ENCODE measurements around the gene SELENOV.
"Not testable (repeated sequence)": the region's sequence is repeated elsewhere in the genome, so short reads cannot be mapped to it uniquely, and the experiment has no call there.

SELENOV gene, protein sequence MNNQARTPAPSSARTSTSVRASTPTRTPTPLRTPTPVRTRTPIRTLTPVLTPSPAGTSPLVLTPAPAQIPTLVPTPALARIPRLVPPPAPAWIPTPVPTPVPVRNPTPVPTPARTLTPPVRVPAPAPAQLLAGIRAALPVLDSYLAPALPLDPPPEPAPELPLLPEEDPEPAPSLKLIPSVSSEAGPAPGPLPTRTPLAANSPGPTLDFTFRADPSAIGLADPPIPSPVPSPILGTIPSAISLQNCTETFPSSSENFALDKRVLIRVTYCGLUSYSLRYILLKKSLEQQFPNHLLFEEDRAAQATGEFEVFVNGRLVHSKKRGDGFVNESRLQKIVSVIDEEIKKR

DNA sequence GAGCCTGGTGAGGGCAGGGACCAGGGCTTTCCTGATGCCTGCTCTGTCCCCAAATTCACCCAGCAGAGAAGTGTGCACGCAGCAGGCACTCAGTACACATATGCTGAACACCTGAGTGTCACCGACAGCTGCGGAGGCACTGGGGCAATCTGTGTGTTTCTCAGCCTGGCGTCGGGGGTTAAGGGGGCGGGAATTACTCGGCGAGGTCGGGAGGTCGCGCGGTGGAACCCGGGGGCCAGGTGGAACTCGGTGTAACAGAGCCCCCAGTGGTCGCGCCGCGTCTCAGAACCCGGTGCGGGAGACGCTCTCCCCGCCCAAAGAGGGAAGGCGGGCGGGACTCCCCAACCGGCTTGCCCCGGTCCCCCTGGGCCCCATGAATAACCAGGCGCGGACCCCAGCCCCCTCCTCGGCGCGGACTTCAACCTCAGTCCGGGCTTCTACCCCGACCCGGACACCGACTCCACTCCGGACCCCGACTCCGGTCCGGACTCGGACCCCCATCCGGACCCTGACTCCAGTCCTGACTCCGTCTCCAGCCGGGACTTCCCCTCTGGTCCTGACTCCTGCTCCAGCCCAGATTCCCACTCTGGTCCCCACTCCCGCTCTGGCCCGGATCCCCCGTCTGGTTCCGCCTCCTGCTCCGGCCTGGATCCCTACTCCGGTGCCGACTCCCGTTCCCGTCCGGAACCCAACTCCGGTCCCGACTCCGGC lies at the start of gene SELENOV:
SELENOV (plus strand) TSS at position 300 of the 711 bp plus-strand sequence; CDS start at position 374, 74 bp downstream.
- no peak for DNase-seq (ENCODE audit: low read depth in 2 of 2)

GRCh38 chr19:39465956-39466747 lies 48.8 kb upstream of the SELENOV start:
- no peak for DNase-seq (ENCODE audit: low read depth in 2 of 2)

DNA sequence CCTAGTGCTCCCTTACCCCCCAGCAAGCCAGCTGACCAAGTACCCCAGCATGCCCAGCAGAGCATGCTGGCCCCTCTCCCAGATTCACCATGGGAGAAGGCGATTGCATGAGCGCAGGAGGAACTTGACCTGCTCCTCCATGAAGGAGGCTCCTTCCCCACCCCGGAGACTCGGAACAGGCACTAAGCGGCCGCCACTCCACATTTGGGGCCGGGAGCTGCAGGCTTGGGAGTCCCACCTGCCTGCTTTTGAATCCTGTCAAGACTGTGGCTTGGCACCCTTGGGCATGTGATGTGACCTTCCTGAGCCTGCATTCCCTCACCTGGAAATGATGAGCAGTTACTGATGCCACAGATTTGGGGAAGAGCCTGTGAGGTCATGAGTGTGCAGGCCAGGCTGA lies 47.0 kb upstream of the SELENOV start:
- DNase-seq (ENCODE audit: low read depth in 2 of 2) = no peak

GRCh38 chr19:39469036-39469435 lies 45.9 kb upstream of the SELENOV start:
- DNase-seq (ENCODE audit: low read depth in 2 of 2) = no peak

GRCh38 chr19:39469567-39469966 lies 45.4 kb upstream of the SELENOV start:
- no peak for DNase-seq (ENCODE audit: low read depth in 2 of 2)

DNA sequence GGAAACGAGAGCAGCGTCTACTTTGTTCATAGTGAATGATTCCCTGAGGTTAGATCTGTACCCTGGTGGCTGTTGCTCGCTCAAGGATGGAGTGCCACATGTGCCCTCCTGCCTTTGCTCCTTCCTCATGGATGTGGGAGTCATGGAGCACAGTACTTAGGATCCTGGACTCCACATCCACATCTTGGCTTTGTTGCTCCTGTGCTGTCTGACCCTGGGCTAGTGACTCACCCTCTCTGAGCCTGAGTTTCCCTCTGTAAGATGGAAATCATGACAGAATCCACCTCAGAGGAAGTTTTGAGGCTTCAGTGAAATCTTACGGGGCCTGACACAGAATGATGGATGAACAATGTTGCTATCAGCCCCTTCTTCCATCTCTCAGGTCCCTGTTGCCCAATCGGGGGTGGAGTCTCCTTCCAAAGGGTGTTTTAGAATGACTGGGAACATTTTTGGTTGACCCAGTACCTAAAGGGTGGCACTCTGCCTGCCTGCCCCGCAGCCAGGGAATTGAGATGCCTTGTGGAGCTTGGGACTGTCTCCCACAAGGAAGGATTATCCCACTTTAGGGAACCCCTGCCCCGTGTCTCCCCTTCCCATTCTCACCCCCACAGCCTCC lies 44.1 kb upstream of the SELENOV start:
- no peak for DNase-seq (ENCODE audit: low read depth in 2 of 2)

DNA sequence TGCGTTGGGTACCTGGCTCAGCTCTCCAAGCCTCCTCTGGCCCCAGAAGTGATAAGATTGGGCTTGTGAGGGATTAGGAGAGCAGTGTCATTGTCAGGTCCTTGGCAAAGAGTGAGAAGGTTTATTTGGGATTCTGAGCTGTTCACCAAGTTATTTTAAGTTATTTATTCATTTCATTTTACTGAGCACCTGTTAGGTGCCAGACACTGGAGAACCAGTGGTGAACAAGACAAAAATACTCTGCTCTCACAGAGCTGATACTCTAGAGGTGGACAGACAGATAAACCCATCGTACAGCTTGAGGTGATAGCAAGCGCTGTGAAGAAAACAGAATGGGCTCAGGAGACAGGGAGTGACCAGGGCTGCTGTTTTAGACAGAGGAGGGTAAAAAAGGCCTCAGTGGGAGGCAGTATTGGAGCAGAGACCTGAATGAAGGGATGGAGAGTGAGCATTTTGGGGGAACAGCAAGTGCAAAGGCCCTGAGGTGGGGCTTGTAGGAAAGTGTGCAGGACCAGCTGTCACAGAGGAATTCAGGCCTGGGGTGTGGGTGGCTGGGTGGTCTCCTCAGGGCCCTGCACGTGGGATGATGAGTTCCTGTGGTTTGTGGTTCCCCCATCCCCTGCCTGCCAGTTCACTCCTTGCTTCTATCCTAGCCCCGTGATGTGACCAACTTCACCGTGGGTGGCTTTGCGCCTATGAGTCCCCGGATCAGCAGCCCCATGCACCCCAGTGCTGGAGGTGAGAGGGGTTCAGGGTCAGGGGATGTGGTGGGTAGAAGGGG lies 43.0 kb upstream of the SELENOV start:
- DNase-seq (ENCODE audit: low read depth in 2 of 2) = no peak

- DNase-seq (ENCODE audit: low read depth in 2 of 2) = no peak
Measured at GRCh38 chr19:39472746-39473442, 42.0 kb upstream of the SELENOV start.

GRCh38 chr19:39473443-39473960 lies 41.4 kb upstream of the SELENOV start:
- no peak for DNase-seq (ENCODE audit: low read depth in 2 of 2)

GRCh38 chr19:39474139-39474620 lies 40.8 kb upstream of the SELENOV start:
- DNase-seq (ENCODE audit: low read depth in 2 of 2) = peak; percentile 27 to 36

GRCh38 chr19:39475748-39476147 lies 39.2 kb upstream of the SELENOV start:
- no peak for DNase-seq (ENCODE audit: low read depth in 2 of 2)

DNA sequence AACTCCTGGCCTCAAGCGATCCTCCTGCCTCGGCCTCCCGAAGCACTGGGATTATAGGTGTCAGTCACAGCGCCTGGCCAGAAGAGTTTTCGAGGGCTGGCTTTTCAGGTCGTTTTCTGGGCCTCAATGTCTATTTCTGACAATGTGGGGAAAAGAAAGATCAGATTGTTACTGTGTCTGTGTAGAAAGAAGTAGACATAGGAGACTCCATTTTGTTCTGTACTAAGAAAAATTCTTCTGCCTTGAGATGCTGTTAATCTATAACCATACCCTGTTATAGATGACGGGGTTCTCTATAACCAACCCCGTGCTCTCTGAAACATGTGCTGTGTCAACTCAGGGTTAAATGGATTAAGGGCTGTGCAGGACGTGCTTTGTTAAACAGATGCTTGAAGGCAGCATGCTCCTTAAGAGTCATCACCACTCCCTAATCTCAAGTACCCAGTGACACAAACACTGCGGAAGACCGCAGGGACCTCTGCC lies 35.6 kb upstream of the SELENOV start:
- DNase-seq (ENCODE audit: low read depth in 2 of 2) = not testable (repeated sequence)

- DNase-seq (ENCODE audit: low read depth in 2 of 2) = no peak
Measured at GRCh38 chr19:39479916-39480315, 35.0 kb upstream of the SELENOV start.

DNA sequence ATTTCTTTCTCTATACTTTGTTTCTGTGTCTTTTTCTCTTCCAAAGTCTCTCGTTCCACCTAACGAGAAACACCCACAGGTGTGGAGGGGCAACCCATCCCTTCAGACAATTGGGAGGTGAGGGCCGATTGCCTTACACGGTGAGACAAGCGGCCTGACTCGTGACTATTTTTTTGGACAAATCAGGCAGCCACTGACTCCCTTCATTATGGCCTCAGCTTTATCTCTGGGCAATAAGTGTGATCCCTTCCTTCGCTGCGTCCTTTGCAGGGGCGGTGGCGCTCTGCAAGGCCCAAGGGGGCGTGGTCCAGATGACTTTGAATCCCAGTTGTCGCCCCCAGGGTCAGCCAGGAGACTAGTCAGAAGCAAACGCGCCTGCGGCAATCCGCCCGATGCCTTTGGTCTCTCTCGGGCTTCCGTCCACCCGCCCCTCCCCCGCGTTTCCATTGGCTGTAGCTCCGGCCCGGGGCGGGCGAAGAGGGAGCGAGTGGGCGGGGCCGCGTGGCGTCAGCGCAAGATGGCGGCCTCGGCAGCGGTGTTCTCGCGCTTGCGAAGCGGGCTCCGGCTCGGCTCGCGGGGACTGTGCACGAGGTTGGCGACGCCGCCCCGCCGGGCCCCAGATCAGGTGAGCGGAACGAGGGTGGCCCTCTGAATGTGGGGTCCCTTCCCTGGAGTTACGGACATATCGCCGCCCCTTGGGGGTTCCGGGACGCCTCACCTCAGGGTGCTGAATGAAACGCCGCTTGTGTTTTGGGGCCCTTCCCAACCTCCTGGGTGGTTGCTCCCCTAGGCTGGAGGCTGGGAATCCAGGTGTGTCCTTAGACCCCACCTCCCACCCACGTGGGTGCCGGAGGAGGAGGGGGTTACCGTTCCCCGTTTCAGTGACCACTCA lies 34.4 kb upstream of the SELENOV start, which contains the start of gene TIMM50:
TIMM50 (plus strand) TSS at position 502 of the 892 bp plus-strand sequence; CDS start at position 518, 16 bp downstream.
- peak; percentile 94 to 95 for DNase-seq (ENCODE audit: low read depth in 2 of 2)

- no peak for DNase-seq (ENCODE audit: low read depth in 2 of 2)
Measured at GRCh38 chr19:39481229-39481545, 33.8 kb upstream of the SELENOV start.

- no peak for DNase-seq (ENCODE audit: low read depth in 2 of 2)
Measured at GRCh38 chr19:39481676-39482075, 33.3 kb upstream of the SELENOV start.

GRCh38 chr19:39483141-39483540 lies 31.8 kb upstream of the SELENOV start:
- no peak for DNase-seq (ENCODE audit: low read depth in 2 of 2)

DNA sequence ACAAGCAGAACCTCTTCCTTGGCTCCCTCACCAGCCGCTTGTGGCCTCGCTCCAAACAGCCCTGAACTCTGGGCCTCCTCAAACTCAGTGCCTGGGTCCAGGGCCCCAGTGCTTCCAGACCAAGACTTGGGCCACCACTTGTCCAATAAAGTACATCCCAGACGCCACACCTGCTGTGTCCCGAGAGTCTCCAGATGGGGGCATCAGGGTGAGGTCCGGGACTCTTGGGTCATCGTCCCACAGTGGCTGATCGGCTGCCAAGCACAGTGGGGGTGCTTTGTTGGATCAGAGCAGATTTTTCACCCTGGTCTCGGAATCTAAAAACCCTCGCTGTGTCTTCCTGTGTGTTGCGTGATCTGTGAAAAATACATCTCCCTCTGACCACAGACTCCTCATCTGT lies 25.2 kb upstream of the SELENOV start:
- no peak for DNase-seq (ENCODE audit: low read depth in 2 of 2)

DNA sequence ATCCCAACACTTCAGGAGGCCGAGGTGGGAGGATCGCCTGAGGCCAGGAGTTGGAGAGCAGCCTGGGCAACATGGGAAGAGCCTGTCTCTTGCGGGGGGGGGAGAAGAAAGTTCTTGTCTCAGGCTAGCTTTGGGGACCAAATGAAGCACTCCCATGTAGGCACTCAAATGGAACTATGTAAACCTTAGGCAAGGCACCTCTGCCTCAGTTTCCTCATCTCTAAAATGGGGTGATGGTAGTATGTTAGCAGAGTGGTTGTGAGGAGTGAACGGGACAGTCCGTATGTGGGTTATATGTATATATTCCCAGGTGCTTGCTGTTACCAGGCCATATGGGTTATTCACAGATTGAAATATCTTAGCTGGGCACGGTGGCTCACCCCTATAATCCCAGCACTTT lies 22.7 kb upstream of the SELENOV start:
- DNase-seq (ENCODE audit: low read depth in 2 of 2) = no peak
